Large intestine (tissue), 3 donors: ENCODE results near the gene BMI1. TPM values are rescaled to one million over a fixed set of nuclear protein-coding genes. Genes with fewer than 3 reads are reported as not detected.
A peak's percentile ranks its signal among the peaks of the same experiment; 100 is the strongest.

Experiments
- DNase-seq, 2 donors: peaks; one replicate each; pipeline versions ENCODE4 v3.0.0 to v3.0.0-alpha.2; 2013
- H3K27ac ChIP-seq: one replicate; pipeline ENCODE4 v1.5.1; 2013; ENCODE audit warnings: low read length
- H3K27me3 ChIP-seq: 2 replicates; pipeline ENCODE4 v1.6.1; 2013; ENCODE audit warnings: low read length; ENCODE audit not compliant: control insufficient read depth, insufficient read depth
- H3K36me3 ChIP-seq: 2 replicates; pipeline ENCODE4 v1.6.1; 2013; ENCODE audit warnings: low read length; ENCODE audit not compliant: control insufficient read depth, insufficient read depth
- H3K4me1 ChIP-seq: one replicate; pipeline ENCODE4 v1.6.1; 2013; ENCODE audit warnings: low read length; ENCODE audit not compliant: control insufficient read depth, insufficient read depth
- H3K4me3 ChIP-seq: one replicate; pipeline ENCODE4 v1.5.1; 2013; ENCODE audit warnings: low read length
- H3K9me3 ChIP-seq: one replicate; pipeline ENCODE4 v1.6.1; 2013; ENCODE audit warnings: mild to moderate bottlenecking, low read depth, low read length, moderate library complexity; ENCODE audit not compliant: control insufficient read depth
- WGBS: methylation state at CpG from one replicate; pipeline ENCODE4 v1.1.5; 2013; ENCODE audit warnings: low lambda C conversion rate; ENCODE audit not compliant: insufficient coverage; 5-methylcytosine and 5-hydroxymethylcytosine counted together
- polyA plus RNA-seq: library from polyadenylated mRNA; unstranded; fragments of 120-200 nt; gene quantifications from one replicate; pipeline ENCODE4 v1.2.1, GENCODE V29; 2013

Gene BMI1
- polyA plus RNA-seq, 1 donor, result 46.6 TPM

- peaks cover 27% of the 10 kb centered on the region for H3K4me1 ChIP-seq
- DNase-seq, result no peak
- no peak overlapping the region for H3K27ac ChIP-seq
- H3K4me3 ChIP-seq, result no peak overlapping the region
- H3K27me3 ChIP-seq, result peaks cover 79% of the 10 kb centered on the region
- H3K9me3 ChIP-seq, result peaks cover 25% of the 10 kb centered on the region
- no peaks in the 10 kb centered on the region for H3K36me3 ChIP-seq
Observed at GRCh38 chr10:22338931-22339330, 18.0 kb downstream of the BMI1 start.

GRCh38 chr10:22339761-22340328 is 18.9 kb downstream of the BMI1 start:
- DNase-seq, result no peak
- no peak overlapping the region for H3K27ac ChIP-seq
- no peaks in the 10 kb centered on the region for H3K36me3 ChIP-seq
- H3K9me3 ChIP-seq, result peaks cover 17% of the 10 kb centered on the region
- H3K4me3 ChIP-seq, result peak overlapping the region; percentile 59
- H3K4me1 ChIP-seq, result peaks cover 19% of the 10 kb centered on the region
- 3% methylated on average over 5 of the region's 13 CpGs for WGBS
- H3K27me3 ChIP-seq, result peaks cover 79% of the 10 kb centered on the region

GRCh38 chr10:22340329-22341189 is 19.7 kb downstream of the BMI1 start:
- Histone ChIP-seq H3K27ac (peak overlapping the region; percentile 76), H3K27me3 (peaks cover 79% of the 10 kb centered on the region), H3K36me3 (no peaks in the 10 kb centered on the region), H3K4me1 (peaks cover 14% of the 10 kb centered on the region), H3K9me3 (peaks cover 19% of the 10 kb centered on the region), H3K4me3 (peak overlapping the region; percentile 59)
- WGBS, result 0% methylated on average over 3 of the region's 98 CpGs
- DNase-seq, result peak; percentile 68 to 88

DNA sequence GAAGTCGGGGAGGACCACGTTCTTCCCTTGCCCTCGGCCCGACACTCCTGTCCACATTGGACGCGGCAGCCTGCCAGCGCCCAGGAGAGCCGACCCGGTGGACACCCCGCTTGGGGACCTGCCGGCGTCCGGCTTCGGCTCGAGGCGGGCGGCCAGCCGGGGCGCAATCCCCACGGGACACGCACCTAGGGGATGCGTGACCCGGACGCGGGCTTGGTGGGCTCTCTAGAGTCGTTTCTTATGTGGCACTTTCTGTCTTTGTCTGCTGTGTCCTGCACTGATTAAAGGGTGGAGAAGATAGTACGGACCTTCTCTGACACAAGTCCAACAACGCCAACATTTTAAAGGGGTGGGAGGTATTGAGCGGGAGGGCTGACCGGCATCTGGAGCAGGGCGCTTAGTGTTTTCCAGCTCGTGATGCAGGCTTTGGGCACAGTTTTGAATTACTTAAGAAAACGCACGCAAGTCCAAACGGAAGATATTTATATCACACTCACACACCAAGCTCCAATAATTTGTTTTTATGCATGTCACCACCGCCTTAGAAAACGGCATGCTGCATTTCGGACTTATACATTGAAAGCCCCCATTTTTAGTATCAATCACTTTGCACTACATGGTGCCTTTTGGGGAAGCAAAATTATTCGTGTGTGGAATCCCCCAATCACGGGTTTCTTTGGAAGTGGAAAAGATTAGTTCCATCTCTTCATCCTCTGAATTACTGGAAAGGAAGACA is 20.5 kb downstream of the BMI1 start:
- DNase-seq, result no peak
- no peak overlapping the region for H3K27ac ChIP-seq
- WGBS, result no CpG with 5 or more reads among the region's 40 CpGs

DNA sequence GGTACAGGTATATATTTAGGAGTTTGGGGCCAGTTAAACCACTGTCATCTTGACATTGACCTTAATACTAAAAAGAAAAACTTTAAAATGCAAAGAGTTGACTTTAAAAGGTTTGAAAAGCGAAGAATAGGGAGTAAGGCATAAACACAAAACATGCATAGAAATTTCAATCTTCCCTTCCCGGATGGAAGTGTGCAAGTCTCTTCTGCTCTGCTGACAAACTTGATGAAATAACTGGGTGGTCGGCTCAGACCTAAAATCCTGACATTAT is 21.0 kb downstream of the BMI1 start:
- Histone ChIP-seq H3K4me3 (no peak overlapping the region), H3K4me1 (peaks cover 9% of the 10 kb centered on the region), H3K27ac (no peak overlapping the region), H3K27me3 (peaks cover 78% of the 10 kb centered on the region), H3K36me3 (no peaks in the 10 kb centered on the region), H3K9me3 (peaks cover 10% of the 10 kb centered on the region)
- DNase-seq, result no peak
- WGBS, result 14% methylated on average over 1 of the region's 3 CpGs

More for the DNA sequence above, 20.5 kb downstream of the BMI1 start:
- Histone ChIP-seq H3K4me3 (peak overlapping the region; percentile 59), H3K27me3 (peaks cover 78% of the 10 kb centered on the region), H3K9me3 (peaks cover 15% of the 10 kb centered on the region), H3K36me3 (no peaks in the 10 kb centered on the region), H3K4me1 (peaks cover 9% of the 10 kb centered on the region)

DNA sequence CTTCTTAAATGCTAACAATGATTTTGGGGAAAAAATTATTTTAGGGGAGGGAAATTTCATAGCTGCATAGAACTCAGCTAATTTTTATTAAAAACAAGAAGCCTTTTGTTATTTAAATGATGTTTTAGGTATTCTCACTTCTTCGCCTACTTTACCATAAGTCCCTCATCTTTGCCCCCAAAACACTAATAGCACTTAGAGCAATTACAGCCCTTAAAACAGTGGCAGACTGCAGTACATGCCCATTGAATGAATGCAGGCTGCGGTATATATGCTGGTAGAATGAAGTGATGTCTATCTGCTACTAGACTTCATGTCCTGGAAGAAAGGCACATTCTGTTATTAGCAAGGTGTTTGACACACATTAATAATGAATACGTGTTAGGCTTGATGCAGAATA is 21.5 kb downstream of the BMI1 start:
- no peak overlapping the region for H3K4me3 ChIP-seq
- H3K9me3 ChIP-seq, result peaks cover 10% of the 10 kb centered on the region
- H3K27ac ChIP-seq, result no peak overlapping the region
- DNase-seq, result no peak
- H3K27me3 ChIP-seq, result peaks cover 76% of the 10 kb centered on the region
- no peaks in the 10 kb centered on the region for H3K36me3 ChIP-seq
- 50% methylated on average over 2 of the region's 3 CpGs for WGBS
- H3K4me1 ChIP-seq, result peaks cover 9% of the 10 kb centered on the region

- Histone ChIP-seq H3K27me3 (peaks cover 69% of the 10 kb centered on the region), H3K36me3 (no peaks in the 10 kb centered on the region), H3K27ac (no peak overlapping the region), H3K4me1 (peaks cover 9% of the 10 kb centered on the region), H3K9me3 (peaks cover 10% of the 10 kb centered on the region), H3K4me3 (no peak overlapping the region)
- DNase-seq, result no peak
- 7% methylated on average over 2 of the region's 3 CpGs for WGBS
Observed at GRCh38 chr10:22343731-22344130, 22.8 kb downstream of the BMI1 start.

- Histone ChIP-seq H3K9me3 (peaks cover 10% of the 10 kb centered on the region), H3K36me3 (no peaks in the 10 kb centered on the region), H3K27me3 (peaks cover 67% of the 10 kb centered on the region), H3K4me3 (no peak overlapping the region), H3K27ac (no peak overlapping the region), H3K4me1 (peaks cover 9% of the 10 kb centered on the region)
- DNase-seq, result no peak
- WGBS, result no CpG with 5 or more reads among the region's 1 CpG
Observed at GRCh38 chr10:22344249-22344648, 23.4 kb downstream of the BMI1 start.

DNA sequence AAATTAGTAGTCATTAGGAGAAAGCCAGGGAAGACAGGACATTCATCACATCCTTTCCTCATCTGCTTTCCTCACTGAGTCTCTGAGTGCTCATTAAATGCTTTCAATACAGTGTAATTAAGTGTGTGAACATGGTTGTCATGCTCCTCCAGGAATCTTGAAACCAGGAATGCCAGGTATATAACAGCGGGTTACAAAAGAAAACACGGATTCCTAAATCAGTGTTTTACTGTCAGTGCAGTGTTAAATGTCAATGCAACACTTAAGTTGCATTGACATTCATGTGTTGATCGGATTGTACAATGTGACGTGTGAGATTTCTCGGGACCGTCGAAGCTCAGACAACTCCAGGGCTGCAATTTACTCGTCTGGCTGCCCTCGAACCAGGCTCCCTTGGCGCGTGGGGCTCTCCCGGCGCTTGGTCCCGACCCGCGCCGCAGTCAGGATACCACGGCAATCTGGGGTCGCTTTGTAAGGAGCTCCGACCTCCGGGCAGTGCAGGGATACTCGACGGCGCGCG is 23.9 kb downstream of the BMI1 start:
- Histone ChIP-seq H3K9me3 (peaks cover 10% of the 10 kb centered on the region), H3K4me1 (peaks cover 7% of the 10 kb centered on the region), H3K36me3 (no peaks in the 10 kb centered on the region), H3K4me3 (no peak overlapping the region), H3K27ac (no peak overlapping the region), H3K27me3 (peaks cover 66% of the 10 kb centered on the region)
- no CpG with 5 or more reads among the region's 26 CpGs for WGBS
- no peak for DNase-seq

DNA sequence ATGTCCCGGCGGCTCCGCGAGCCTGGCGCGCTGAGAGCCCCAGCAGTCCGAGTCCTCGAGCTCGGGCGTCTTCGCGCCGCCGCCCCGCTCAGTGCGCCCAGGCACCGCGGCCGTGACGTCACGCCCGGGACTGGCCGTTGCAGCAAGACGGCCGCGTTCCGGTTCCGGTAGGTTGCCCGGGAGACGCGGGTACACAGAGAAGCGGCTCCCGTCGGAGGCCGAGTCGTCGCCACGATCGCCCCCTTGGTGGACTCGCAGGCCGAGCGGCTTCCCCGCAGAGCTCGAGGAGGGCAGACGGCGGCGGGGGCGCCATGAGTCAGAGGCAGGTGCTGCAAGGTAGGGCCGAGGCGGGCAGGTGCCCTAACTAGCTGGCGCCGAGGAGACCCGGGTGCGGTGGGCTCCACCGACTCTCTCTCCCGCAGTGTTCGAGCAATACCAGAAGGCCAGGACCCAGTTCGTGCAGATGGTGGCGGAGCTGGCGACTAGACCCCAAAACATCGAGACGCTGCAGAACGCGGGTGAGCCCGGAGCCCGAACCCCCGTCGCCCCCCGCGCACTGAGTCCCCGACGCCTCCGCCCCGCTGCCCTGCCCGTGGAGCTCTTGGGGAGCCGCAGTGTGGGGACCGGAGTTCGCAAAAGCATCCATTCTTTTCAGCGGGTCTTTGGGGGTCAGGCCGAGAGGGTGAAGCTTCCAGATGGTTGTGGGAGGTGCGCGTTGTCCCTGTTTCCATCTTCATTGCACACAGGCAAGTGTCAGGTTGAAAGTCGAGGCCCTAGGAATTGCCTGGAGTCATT is 24.6 kb downstream of the BMI1 start, which contains the start of gene SPAG6:
TSS of gene SPAG6 (plus strand) at position 196 of the 795 bp plus-strand sequence. CDS start at position 312, 116 bp downstream.
- Histone ChIP-seq H3K4me3 (peak within 1 kb of the TSS; percentile 25), H3K27me3 (peaks cover 66% of the 10 kb centered on the region)
- no CpG with 5 or more reads among the region's 83 CpGs for WGBS

More for the DNA sequence above, 24.6 kb downstream of the BMI1 start, which contains the start of gene SPAG6:
- DNase-seq, result peak; percentile 40 to 68
- Histone ChIP-seq H3K36me3 (no peaks in the 10 kb centered on the region), H3K27ac (no peak within 1 kb of the TSS), H3K9me3 (peaks cover 10% of the 10 kb centered on the region), H3K4me1 (peaks cover 5% of the 10 kb centered on the region)
